Activated T-helper 9 cell treated with anti-CD3 and anti-CD28 coated beads, Interleukin-2, amount 50 U/mL, for 16 hours (primary cell): ENCODE results near the gene ENO4.
A peak's percentile ranks its signal among the peaks of the same experiment; 100 is the strongest.

Source experiments
- DNase-seq: peaks from one replicate; pipeline ENCODE4 v3.0.0-alpha.2; 2020; ENCODE audit warnings: low read depth

The ENO4 gene

DNA sequence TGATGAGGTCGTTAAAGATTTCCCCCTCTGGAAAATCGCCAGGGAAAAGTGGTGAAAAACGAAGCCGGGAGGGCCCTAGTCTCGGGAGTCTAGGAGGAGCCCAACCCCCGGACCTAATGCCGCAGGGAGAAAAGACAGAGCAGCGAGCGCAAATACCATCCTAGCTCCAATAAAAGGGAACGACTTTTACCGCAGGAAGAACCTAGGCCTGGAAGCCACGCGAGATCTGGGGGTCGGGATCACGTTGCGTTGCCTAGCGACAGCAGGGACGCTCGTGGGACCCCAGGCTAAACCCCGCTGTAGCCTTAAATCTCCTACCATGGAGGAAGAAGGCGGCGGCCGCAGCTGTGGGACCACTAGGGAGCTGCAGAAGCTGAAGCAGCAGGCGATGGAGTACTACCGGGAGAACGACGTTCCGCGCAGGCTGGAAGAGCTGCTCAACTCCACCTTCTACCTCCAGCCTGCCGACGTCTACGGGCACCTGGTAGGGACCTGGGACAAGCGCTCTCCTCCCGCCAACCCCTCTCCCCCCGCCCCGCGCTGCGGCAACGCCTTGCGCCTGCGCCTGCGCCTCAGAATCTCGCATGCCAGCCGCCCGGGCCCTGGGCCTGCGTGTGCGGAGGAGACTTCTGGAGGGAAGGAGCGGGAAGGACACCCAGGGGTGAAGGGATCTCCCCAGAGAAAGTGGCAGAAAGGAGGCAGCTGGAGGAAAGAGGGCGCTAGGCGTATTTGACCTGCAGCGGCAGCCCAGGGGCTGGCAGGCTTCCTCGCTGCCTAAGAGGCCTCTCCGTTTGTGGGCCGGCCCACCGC is at the start of gene ENO4:
Gene ENO4 (plus strand): TSS at position 252 of the 810 bp plus-strand sequence. CDS start 68 bp downstream, at position 320.
- DNase-seq = peak; percentile 3

GRCh38 chr10:116800286-116800929 is 48.9 kb upstream of the ENO4 start:
- DNase-seq = no peak

DNA sequence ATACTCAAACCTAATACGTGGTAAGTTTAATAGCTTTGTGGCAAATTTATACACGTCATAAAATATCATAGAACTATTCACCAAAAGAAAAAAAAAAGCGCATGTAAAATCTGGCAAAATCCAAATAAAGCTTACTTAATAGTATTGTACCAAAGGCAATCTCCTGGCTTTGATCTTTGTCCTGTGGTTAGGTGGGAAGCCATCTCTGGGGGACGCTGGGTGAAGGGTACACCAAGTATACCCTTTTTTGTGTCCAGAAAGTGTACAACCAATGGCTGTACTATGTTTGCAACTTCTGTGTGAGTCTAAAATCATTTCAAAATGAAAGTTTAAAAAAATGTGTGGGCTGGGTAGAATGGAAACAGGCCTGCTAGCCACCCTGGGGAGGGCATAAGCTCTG is 47.6 kb upstream of the ENO4 start:
- DNase-seq = no peak

GRCh38 chr10:116802474-116802873 is 46.8 kb upstream of the ENO4 start:
- DNase-seq = no peak

GRCh38 chr10:116802876-116803275 is 46.4 kb upstream of the ENO4 start:
- no peak for DNase-seq

GRCh38 chr10:116803451-116804249 is 45.6 kb upstream of the ENO4 start:
- DNase-seq = no peak

DNA sequence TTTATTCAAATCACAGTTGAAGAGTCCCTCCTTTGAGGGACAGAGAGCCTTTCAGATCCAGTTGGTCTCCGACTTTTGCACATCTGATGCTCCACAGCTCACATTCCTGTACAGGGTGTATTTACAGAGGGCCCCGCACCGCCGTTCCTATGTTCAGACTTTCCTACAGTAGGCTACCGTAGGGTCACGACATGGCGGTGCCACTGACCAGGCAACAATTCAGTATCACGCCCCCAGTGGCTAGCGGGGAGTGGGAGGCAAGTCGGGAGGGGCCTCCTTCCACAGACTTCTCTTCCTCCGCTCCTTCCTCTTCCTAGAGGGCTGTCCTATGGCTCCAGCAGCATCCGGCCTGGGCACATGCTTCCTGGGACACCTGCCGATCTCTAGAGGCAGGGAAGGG is 40.6 kb upstream of the ENO4 start:
- no peak for DNase-seq

GRCh38 chr10:116809483-116810119 is 39.7 kb upstream of the ENO4 start:
- no peak for DNase-seq

DNA sequence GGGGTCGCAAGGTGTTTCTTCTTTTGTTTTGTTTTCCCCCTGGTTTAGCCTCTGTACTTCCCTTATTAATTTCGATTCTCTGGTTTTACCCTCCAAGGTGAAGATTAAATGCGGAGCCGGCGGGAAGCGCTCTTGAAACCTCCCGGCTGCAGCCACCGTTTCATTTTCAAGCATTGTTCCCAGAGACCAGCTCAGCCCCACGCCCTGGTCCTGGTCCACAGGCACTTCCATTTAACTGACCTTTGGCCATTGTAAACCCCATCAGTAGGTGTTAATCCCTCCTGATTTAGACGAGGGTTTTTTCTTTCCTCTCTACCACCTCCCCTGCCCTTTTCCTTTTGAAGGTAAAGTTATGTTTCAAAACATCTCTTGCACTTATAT is 39.2 kb upstream of the ENO4 start:
- DNase-seq = no peak

- no peak for DNase-seq
These were observed 38.4 kb upstream of the ENO4 start for GRCh38 chr10:116810895-116811294.

DNA sequence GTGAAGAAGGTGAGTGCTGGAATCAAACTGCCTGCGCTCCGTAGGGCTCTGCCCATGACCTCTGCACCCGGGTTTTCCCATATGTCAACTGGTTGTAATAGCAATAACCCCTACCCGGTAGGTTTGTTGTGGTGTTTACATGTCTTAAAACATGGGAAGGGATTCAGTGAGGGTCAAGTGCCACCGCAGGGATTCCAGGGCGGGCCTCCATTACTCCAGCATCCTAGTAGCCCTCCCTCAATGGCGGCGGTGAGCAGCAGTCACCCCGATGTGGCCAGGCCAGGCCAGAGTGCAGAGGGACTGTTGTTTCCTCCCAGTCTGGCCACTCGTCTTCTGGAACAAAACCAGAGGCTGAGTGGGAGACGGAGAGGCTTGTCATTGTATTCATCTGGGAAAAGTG is 37.6 kb upstream of the ENO4 start:
- no peak for DNase-seq

DNA sequence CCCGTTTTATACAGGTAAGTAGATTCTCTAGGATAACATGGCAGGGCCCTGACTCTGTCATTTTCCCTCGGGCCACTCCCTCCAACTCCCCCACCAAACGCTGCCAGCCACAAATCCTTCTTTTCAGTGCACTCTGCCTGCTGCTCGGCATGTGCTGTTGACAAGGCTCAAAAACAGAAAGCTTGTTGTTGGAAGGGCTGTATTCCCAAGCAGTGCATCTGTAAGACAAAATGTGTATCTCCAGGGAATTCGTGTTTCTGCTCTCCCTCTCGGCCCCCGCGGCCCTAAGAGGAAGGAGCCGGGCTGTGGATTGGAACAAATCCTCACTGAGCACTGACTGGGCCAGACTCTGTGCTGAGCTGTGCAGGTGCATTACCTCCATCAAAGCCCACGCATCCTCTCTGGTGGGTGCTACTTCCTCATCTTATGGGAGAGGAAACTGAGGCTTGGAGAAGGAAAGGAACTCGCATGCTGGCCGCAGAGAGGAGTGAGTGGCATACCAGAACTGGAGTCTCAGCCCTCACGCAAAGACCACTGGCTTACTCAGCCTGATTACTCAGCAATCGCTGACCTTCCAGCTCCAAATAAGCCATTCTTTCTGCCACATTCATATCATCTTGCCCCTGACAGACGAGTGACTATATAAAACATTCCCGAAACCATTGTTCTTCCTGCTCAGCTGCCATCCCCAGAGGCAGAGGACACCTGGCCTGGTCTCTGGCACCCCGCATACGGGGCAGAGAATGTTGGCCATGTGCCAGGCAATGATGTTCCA is 33.5 kb upstream of the ENO4 start:
- no peak for DNase-seq

GRCh38 chr10:116817178-116817577 is 32.1 kb upstream of the ENO4 start:
- no peak for DNase-seq

- no peak for DNase-seq
These were observed 31.4 kb upstream of the ENO4 start for GRCh38 chr10:116817780-116818343.

DNA sequence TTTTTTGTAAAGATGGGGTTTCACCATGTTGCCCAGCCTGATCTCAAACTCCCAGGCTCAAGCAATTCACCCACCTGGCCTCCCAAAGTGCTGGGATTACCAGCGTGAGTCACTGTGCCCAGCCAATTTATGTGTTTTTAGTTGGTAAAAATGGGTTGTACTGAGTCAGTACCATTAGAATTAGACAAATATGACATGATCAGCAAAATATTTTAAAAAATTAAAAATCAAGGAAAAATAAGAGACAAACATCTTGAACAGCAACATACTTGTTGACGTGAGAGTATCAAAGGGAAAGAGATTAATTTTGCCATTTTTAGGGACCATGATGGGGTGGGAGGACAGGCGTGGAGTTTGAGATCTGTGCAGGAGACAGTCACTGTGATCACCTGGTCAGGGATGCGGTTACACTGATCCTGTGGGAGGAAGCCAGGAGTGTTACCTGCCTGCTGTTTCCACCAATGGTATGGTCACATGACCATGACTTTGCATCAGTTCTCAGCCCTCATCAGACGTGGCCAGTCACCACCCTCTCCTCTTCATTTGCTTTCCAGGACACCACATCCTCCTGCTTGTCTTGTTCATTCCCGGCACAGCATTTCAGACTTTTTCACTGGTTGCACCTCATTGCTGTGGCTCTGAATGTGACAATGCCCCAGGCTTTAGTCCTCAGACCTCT is 29.2 kb upstream of the ENO4 start:
- DNase-seq = no peak

GRCh38 chr10:116825901-116826300 is 23.4 kb upstream of the ENO4 start:
- no peak for DNase-seq

- no peak for DNase-seq
These were observed 22.5 kb upstream of the ENO4 start for GRCh38 chr10:116826803-116827202.

DNA sequence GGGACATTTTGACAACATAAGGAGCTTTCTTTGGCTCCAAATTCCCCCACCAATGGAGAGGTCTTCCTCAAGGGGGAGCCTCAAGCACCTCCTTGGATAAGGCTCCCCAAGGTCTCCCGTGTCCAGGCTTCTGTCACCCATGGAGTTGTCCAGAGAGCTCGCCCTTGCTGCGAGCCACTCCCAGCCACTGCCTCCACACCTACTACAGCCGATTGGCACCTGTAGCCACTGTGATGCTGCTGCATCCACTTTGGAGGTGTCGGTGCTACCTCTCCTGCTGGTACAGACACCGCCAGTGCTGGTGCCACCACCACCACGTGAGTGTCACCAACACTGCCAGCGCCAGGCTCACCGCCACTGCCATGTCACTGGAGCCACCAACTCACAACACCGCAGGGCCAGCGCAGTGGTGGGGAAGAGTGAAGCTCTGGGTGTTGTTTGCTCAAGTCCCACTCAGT is 22.1 kb upstream of the ENO4 start:
- DNase-seq = no peak

GRCh38 chr10:116828116-116828515 is 21.2 kb upstream of the ENO4 start:
- DNase-seq = no peak

- no peak for DNase-seq
These were observed 19.6 kb upstream of the ENO4 start for GRCh38 chr10:116829711-116830110.

- DNase-seq = no peak
These were observed 18.2 kb upstream of the ENO4 start for GRCh38 chr10:116831086-116831485.
